ENCODE measurements around the gene HPS1. TPM values are rescaled to one million over a fixed set of nuclear protein-coding genes. Genes with fewer than 3 reads are reported as not detected.

HPS1 gene
- total RNA-seq, 1 experiment from 2014 or later, result 47.4 TPM

GRCh38 chr10:98458809-98459784, 12.4 kb upstream of the HPS1 start:
- Histone ChIP-seq H3K14ac (ENCODE audit: insufficient read depth, low read length) (no peak overlapping the region), H2AFZ (ENCODE audit: low read length) (no peak overlapping the region), H4K8ac (replicated peaks; ENCODE audit: insufficient read length, low read depth, low read length) (no peak overlapping the region), H3K56ac (ENCODE audit: insufficient read length, low read depth, low read length) (no peak overlapping the region), H3K4me1 (ENCODE audit: insufficient read depth, low read length) (no peaks in the 10 kb centered on the region; the same call in 1 of the 2 replicates), H4K20me1 (ENCODE audit: control insufficient read depth, insufficient read depth, insufficient read length) (no peaks in the 10 kb centered on the region), H3K4ac (ENCODE audit: low read depth, low read length) (no peak overlapping the region), H2BK12ac (ENCODE audit: insufficient read length, low read depth, low read length) (no peak overlapping the region), H3K79me1 (ENCODE audit: insufficient read depth, low read depth, low read length, poor library complexity, severe bottlenecking) (no peaks in the 10 kb centered on the region), H3K18ac (ENCODE audit: insufficient read length, low read depth, low read length) (no peak overlapping the region), H2AK5ac (ENCODE audit: insufficient read length, low read length) (no peak overlapping the region), H2BK15ac (ENCODE audit: low read depth, low read length) (no peak overlapping the region), H2BK20ac (ENCODE audit: low read depth, low read length, poor library complexity, severe bottlenecking) (no peak overlapping the region), H3T11ph (ENCODE audit: low read length) (no peak overlapping the region), H4K91ac (ENCODE audit: insufficient read length, low read depth, low read length) (no peak overlapping the region), H3K79me2 (ENCODE audit: insufficient read depth, low read length) (no peaks in the 10 kb centered on the region), H3K9me3 (ENCODE audit: control insufficient read depth, low read depth, low read length) (no peaks in the 10 kb centered on the region), H3K9ac (ENCODE audit: extremely low read depth, insufficient read length, low read length) (no peak overlapping the region), H3K27ac (ENCODE audit: insufficient read length, low read depth, low read length) (no peak overlapping the region), H4K5ac (ENCODE audit: insufficient read length, low read depth, low read length) (no peak overlapping the region), H3K23me2 (ENCODE audit: insufficient read length, low read depth, low read length, poor library complexity, severe bottlenecking) (no peaks in the 10 kb centered on the region), H3K27me3 (ENCODE audit: insufficient read depth, low read length) (no peaks in the 10 kb centered on the region), H2BK120ac (ENCODE audit: low read depth, low read length, poor library complexity, severe bottlenecking) (no peak overlapping the region), H2BK5ac (ENCODE audit: insufficient read length, low read length) (no peak overlapping the region), H3K23ac (ENCODE audit: insufficient read length, low read depth, low read length) (no peak overlapping the region), H3K4me2 (ENCODE audit: insufficient read depth, insufficient read length, low read length) (no peak overlapping the region)
- H3K4me1 Mint-ChIP-seq, result peaks cover 34 to 38% of the 10 kb centered on the region in 2 experiments
- H3K36me3 Mint-ChIP-seq (ENCODE audit: insufficient read depth in 1 of 3, low read depth in 3 of 3), result no peaks in the 10 kb centered on the region; a peak in 1 of 7 replicates
- H3K9me3 Mint-ChIP-seq, result no peaks in the 10 kb centered on the region
- no peak overlapping the region for H3K4me3 Mint-ChIP-seq
- no CpG with 5 or more reads among the region's 15 CpGs for WGBS (ENCODE audit: extremely low coverage, insufficient read length, low lambda C conversion rate)
- no peak for DNase-seq
- TF ChIP-seq, protein P1, sequence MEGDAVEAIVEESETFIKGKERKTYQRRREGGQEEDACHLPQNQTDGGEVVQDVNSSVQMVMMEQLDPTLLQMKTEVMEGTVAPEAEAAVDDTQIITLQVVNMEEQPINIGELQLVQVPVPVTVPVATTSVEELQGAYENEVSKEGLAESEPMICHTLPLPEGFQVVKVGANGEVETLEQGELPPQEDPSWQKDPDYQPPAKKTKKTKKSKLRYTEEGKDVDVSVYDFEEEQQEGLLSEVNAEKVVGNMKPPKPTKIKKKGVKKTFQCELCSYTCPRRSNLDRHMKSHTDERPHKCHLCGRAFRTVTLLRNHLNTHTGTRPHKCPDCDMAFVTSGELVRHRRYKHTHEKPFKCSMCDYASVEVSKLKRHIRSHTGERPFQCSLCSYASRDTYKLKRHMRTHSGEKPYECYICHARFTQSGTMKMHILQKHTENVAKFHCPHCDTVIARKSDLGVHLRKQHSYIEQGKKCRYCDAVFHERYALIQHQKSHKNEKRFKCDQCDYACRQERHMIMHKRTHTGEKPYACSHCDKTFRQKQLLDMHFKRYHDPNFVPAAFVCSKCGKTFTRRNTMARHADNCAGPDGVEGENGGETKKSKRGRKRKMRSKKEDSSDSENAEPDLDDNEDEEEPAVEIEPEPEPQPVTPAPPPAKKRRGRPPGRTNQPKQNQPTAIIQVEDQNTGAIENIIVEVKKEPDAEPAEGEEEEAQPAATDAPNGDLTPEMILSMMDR (conservative IDR thresholded peaks at IDR 0.05), result no peak
- no peaks in the 10 kb centered on the region for H3K27me3 Mint-ChIP-seq (ENCODE audit: low read depth)
- no peak overlapping the region for H3K27ac Mint-ChIP-seq
